ENCODE measurements around the gene SELENOI.
A peak's percentile ranks its signal among the peaks of the same experiment; 100 is the strongest.

SELENOI gene

GRCh38 chr2:26407526-26407925 is 61.6 kb downstream of the SELENOI start:
- Mint-ChIP-seq H3K4me1 (peaks cover 8% of the 10 kb centered on the region), H3K9me3 (no peaks in the 10 kb centered on the region), H3K36me3 (no peaks in the 10 kb centered on the region), H3K27ac (no peak overlapping the region), H3K4me3 (no peak overlapping the region), H3K27me3 (peaks cover 29% of the 10 kb centered on the region)
- no peak for ATAC-seq

- Mint-ChIP-seq H3K4me1 (peaks cover 8% of the 10 kb centered on the region), H3K4me3 (no peak overlapping the region), H3K36me3 (no peaks in the 10 kb centered on the region), H3K27ac (no peak overlapping the region), H3K9me3 (no peaks in the 10 kb centered on the region), H3K27me3 (peaks cover 28% of the 10 kb centered on the region)
- ATAC-seq: no peak
Observed at GRCh38 chr2:26409785-26410184, 63.8 kb downstream of the SELENOI start.

- Mint-ChIP-seq H3K36me3 (no peaks in the 10 kb centered on the region), H3K27me3 (peaks cover 19% of the 10 kb centered on the region), H3K27ac (no peak overlapping the region), H3K4me1 (peaks cover 8% of the 10 kb centered on the region), H3K4me3 (no peak overlapping the region), H3K9me3 (no peaks in the 10 kb centered on the region)
- no peak for ATAC-seq
Observed at GRCh38 chr2:26410764-26411243, 64.9 kb downstream of the SELENOI start.

- Mint-ChIP-seq H3K4me1 (peaks cover 8% of the 10 kb centered on the region), H3K27ac (peak overlapping the region; percentile 46), H3K27me3 (peaks cover 20% of the 10 kb centered on the region), H3K9me3 (no peaks in the 10 kb centered on the region), H3K36me3 (no peaks in the 10 kb centered on the region), H3K4me3 (no peak overlapping the region)
- no peak for ATAC-seq
Observed at GRCh38 chr2:26411419-26411818, 65.5 kb downstream of the SELENOI start.

DNA sequence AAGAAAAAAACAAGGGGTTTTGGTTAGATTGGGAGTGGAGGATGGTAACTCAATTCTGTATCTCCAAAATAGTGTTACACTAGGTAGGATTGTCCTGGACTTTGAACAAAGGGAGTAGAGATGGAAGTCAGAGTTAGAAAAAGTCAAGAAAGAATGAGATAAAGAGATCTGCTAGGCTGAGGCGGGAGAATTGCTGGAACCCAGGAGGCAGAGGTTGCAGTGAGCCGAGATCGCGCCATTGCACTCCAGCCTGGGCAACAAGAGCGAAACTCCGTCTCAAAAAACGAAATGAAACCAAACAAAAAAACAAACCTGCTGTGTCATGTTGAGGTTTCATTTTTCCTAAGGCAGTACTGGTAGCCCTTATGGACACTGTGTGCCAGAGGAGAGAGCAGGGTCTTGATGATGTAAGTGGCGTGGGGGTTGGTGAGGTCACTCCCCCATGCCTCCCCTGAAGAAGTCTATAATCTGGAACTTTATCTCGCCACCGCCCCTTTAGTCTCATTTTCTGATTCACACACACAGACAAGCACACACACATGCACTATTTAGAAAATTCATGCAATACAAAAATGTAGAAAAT is 66.2 kb downstream of the SELENOI start:
- Mint-ChIP-seq H3K27me3 (peaks cover 21% of the 10 kb centered on the region), H3K4me3 (peak overlapping the region; percentile 69), H3K9me3 (no peaks in the 10 kb centered on the region), H3K27ac (peak overlapping the region; percentile 46), H3K4me1 (peaks cover 8% of the 10 kb centered on the region), H3K36me3 (no peaks in the 10 kb centered on the region)
- ATAC-seq: peak; percentile 56

DNA sequence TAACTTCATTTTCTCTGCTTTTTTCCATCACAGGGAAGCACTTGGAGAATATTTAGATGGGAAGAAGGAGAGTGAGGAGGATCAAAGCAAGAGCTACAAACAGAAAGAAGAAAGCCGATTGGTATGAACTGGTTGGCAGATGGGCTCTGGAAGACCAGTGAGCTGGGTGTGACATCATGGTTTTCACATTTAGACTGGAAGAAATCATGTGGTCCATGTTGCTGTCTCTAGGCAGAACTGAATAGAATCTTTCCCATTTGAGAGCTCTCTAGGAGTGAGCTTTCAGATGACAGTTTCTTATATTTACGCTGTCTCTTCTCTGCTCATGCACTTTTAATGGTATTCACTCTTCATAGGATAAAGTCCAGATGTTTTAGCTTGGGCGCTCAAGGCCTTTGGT is 68.4 kb downstream of the SELENOI start:
- Mint-ChIP-seq H3K27ac (no peak overlapping the region), H3K27me3 (peaks cover 7% of the 10 kb centered on the region), H3K4me1 (peaks cover 8% of the 10 kb centered on the region), H3K9me3 (no peaks in the 10 kb centered on the region), H3K4me3 (no peak overlapping the region), H3K36me3 (no peaks in the 10 kb centered on the region)
- ATAC-seq: no peak

- no peak overlapping the region for H3K4me3 Mint-ChIP-seq
- H3K36me3 Mint-ChIP-seq: no peaks in the 10 kb centered on the region
- H3K27ac Mint-ChIP-seq: no peak overlapping the region
Observed at GRCh38 chr2:26421961-26422360, 76.0 kb downstream of the SELENOI start.

DNA sequence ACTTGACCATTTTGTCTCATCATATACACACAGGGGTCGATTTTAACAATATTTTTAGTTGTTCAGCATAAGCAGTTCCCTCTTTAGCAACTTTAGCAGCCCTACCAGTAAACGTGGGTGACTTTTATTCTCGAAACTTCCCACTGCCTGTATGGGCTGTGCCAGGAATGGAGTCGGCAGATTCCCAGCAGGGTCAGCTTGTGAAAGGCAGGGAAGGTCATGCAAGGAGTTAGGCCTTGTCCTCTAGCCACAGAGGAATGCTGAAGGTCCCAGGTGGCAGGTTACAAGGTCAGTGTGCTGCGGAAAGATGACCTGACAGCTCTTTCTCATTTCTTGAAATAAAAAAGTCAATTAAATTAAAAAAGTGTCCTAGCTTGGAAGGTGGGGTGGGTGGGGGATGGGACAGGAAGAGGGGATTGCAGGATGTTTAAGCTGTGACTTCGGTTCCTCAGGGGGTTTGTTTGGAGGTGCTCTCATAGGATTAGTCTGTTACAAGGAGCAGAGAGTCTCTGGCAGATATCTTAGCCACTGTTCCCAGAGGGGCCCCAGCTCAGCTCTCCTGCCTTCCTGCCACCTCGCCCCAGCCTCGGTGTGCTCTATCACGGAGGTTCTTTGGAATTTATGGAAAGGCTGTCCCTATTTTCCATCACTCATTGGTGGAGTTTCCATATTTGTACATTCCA is 77.1 kb downstream of the SELENOI start:
- H3K4me1 Mint-ChIP-seq: no peaks in the 10 kb centered on the region
- no peaks in the 10 kb centered on the region for H3K27me3 Mint-ChIP-seq
- H3K36me3 Mint-ChIP-seq: no peaks in the 10 kb centered on the region
- no peaks in the 10 kb centered on the region for H3K9me3 Mint-ChIP-seq
- H3K27ac Mint-ChIP-seq: no peak overlapping the region
- H3K4me3 Mint-ChIP-seq: no peak overlapping the region
- ATAC-seq: no peak

More at GRCh38 chr2:26421961-26422360, 76.0 kb downstream of the SELENOI start:
- ATAC-seq: no peak
- H3K9me3 Mint-ChIP-seq: no peaks in the 10 kb centered on the region
- no peaks in the 10 kb centered on the region for H3K4me1 Mint-ChIP-seq
- H3K27me3 Mint-ChIP-seq: peaks cover under 1% of the 10 kb centered on the region

- Mint-ChIP-seq H3K27me3 (no peaks in the 10 kb centered on the region), H3K4me1 (no peaks in the 10 kb centered on the region), H3K9me3 (no peaks in the 10 kb centered on the region), H3K27ac (no peak overlapping the region), H3K36me3 (no peaks in the 10 kb centered on the region), H3K4me3 (no peak overlapping the region)
- ATAC-seq: no peak
Observed at GRCh38 chr2:26423750-26424149, 77.8 kb downstream of the SELENOI start.

- no peaks in the 10 kb centered on the region for H3K36me3 Mint-ChIP-seq
- H3K4me3 Mint-ChIP-seq: no peak overlapping the region
- no peaks in the 10 kb centered on the region for H3K4me1 Mint-ChIP-seq
- no peak for ATAC-seq
- no peaks in the 10 kb centered on the region for H3K9me3 Mint-ChIP-seq
- no peak overlapping the region for H3K27ac Mint-ChIP-seq
- no peaks in the 10 kb centered on the region for H3K27me3 Mint-ChIP-seq
Observed at GRCh38 chr2:26424221-26424620, 78.3 kb downstream of the SELENOI start.

- ATAC-seq: no peak
- H3K4me1 Mint-ChIP-seq: no peaks in the 10 kb centered on the region
- no peaks in the 10 kb centered on the region for H3K36me3 Mint-ChIP-seq
- no peaks in the 10 kb centered on the region for H3K9me3 Mint-ChIP-seq
- H3K27ac Mint-ChIP-seq: no peak overlapping the region
- H3K27me3 Mint-ChIP-seq: peaks cover 11% of the 10 kb centered on the region
- H3K4me3 Mint-ChIP-seq: no peak overlapping the region
Observed at GRCh38 chr2:26428846-26429245, 82.9 kb downstream of the SELENOI start.

DNA sequence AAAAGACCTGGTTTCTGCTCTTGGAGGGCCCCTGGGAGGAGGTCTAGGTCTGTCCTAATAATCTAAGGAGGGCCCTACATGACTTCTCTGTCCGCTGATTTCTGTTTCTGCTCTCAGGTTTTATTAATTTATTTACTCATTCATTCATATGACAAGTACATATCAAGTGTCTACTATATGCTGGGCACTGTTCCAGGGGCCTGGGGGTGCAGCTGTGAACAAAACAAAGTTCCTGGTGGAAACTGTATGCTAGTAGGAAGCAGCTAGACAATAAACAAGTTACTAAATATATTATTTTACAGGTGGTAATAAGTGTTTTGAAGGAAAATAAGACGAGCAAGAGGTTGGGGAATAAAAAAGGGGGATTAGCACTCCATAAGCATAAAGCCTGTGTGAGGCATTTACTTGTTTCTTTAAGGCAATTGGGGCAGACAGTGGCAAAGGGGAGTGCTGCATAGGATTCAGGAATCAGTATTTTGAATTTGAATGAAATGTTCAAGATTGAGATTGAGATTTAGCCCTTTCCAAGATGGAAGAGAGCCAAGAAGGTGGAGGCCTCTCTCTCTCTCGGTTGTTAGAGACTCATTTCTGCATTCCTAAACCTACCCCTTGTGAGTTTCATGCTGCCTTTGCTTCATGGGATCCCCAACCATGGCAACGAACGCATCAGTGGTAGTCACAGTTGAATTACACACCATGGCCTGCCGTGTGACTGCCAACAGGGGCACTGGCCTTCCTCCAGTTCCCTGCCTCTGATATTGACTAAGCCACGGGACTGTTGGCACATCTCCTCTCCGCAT is 84.0 kb downstream of the SELENOI start:
- H3K27me3 Mint-ChIP-seq: peaks cover 11% of the 10 kb centered on the region
- H3K27ac Mint-ChIP-seq: no peak overlapping the region
- H3K4me1 Mint-ChIP-seq: no peaks in the 10 kb centered on the region
- no peaks in the 10 kb centered on the region for H3K36me3 Mint-ChIP-seq
- no peak for ATAC-seq
- H3K9me3 Mint-ChIP-seq: no peaks in the 10 kb centered on the region
- no peak overlapping the region for H3K4me3 Mint-ChIP-seq

DNA sequence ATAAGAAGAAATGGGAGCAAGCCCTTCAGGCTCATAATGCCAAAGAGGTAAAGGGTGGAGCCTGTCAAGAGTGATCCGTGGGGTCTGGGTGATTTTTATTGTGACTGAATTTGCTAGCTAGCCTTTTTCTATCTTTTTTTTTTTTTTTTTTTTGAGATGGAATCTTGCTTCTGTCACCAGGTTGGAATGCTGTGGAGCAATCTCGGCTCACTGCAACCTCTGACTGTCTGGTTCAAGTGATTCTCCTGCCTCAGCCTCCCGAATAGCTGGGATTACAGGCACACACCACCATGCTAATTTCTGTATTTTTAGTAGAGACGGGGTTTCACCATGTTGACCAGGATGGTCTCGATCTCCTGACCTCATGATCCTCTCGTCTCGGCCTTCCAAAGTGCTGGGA is 84.9 kb downstream of the SELENOI start:
- Mint-ChIP-seq H3K27me3 (peaks cover 11% of the 10 kb centered on the region), H3K4me3 (no peak overlapping the region), H3K27ac (no peak overlapping the region), H3K36me3 (no peaks in the 10 kb centered on the region), H3K4me1 (no peaks in the 10 kb centered on the region), H3K9me3 (no peaks in the 10 kb centered on the region)
- ATAC-seq: no peak

GRCh38 chr2:26432363-26432762 is 86.4 kb downstream of the SELENOI start:
- H3K27ac Mint-ChIP-seq: no peak overlapping the region
- H3K9me3 Mint-ChIP-seq: no peaks in the 10 kb centered on the region
- H3K4me1 Mint-ChIP-seq: no peaks in the 10 kb centered on the region
- H3K4me3 Mint-ChIP-seq: no peak overlapping the region
- ATAC-seq: no peak
- peaks cover 11% of the 10 kb centered on the region for H3K27me3 Mint-ChIP-seq
- no peaks in the 10 kb centered on the region for H3K36me3 Mint-ChIP-seq

GRCh38 chr2:26432859-26433258 is 86.9 kb downstream of the SELENOI start:
- H3K4me1 Mint-ChIP-seq: no peaks in the 10 kb centered on the region

More at GRCh38 chr2:26432859-26433258, 86.9 kb downstream of the SELENOI start:
- Mint-ChIP-seq H3K27me3 (peaks cover 11% of the 10 kb centered on the region), H3K9me3 (no peaks in the 10 kb centered on the region), H3K36me3 (no peaks in the 10 kb centered on the region), H3K4me3 (no peak overlapping the region), H3K27ac (no peak overlapping the region)
- ATAC-seq: no peak
